Left ventricle myocardium inferior (tissue), 1 donor: Measurements from ENCODE around the gene DCAF17. TPM values are rescaled to one million over a fixed set of nuclear protein-coding genes. Genes with fewer than 3 reads are reported as not detected.
"Not testable (repeated sequence)": the region's sequence is repeated elsewhere in the genome, so short reads cannot be mapped to it uniquely, and the experiment has no call there.

Source experiments
- DNase-seq: peaks from one replicate; pipeline ENCODE4 v3.0.0-alpha.2; 2020
- H3K27ac ChIP-seq: fragments of 200-600 bp; replicated peaks from 2 replicates; pipeline ENCODE4 v1.8.0; 2021
- H3K27me3 ChIP-seq: fragments of 200-600 bp; 2 replicates; pipeline ENCODE4 v1.8.0; 2021; ENCODE audit warnings: low read depth
- H3K36me3 ChIP-seq: fragments of 200-600 bp; 2 replicates; pipeline ENCODE4 v1.8.0; 2021
- H3K4me1 ChIP-seq: fragments of 200-600 bp; 2 replicates; pipeline ENCODE4 v1.8.0; 2021
- H3K4me3 ChIP-seq: fragments of 200-600 bp; 2 replicates; pipeline ENCODE4 v1.8.0; 2021; ENCODE audit warnings: mild to moderate bottlenecking, moderate library complexity
- H3K9me3 ChIP-seq: fragments of 200-600 bp; replicated peaks from 2 replicates; pipeline ENCODE4 v1.8.0; 2021
- intact Hi-C: fragments of 100-400 bp; cut with micrococcal nuclease; formaldehyde crosslinking; loops from one replicate; pipeline ENCODE4 v1.11.0; 2022
- total RNA-seq: library from RNA; stranded (reverse); fragmentation: NEBNext Ultra II Directional; extraction: Animal tissue kit (Norgen Biotek cat#: 25700); gene quantifications from one replicate; pipeline ENCODE4 v1.2.1, GENCODE V29; 2021
- TF ChIP-seq, protein P1 (sequence below): fragments of 200-600 bp; IDR thresholded peaks from 2 replicates; pipeline ENCODE4 v1.8.0; 2021; ENCODE audit warnings: antibody characterized with exemption, mild to moderate bottlenecking, borderline replicate concordance
- donor health status: DM: no; HTN: yes; CAD: no; lungs with severe emphysema.

Gene DCAF17
- total RNA-seq, 1 donor from 2014 or later = 5.2 TPM

DNA sequence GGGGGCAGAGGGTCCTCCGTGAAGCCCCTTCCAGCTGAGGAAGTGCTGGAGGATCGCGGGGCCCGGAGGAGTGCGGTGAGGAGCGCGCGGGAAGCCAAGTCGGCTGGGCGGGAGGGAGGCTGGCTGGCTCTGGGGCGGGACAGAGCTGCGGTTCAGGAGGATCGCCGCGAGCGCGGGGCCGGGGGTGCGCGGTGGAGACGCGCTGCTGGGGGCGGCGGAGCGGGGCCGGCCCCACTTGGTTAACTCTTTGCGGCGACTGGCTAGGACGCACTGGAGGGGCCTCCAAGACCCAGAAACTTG is 88.7 kb downstream of the DCAF17 start:
- DNase-seq = peak; percentile 36
- H3K4me1 ChIP-seq = peaks cover 52% of the 10 kb centered on the region
- intact Hi-C loops = no loop called here
- no peaks in the 10 kb centered on the region for H3K9me3 ChIP-seq
- H3K36me3 ChIP-seq = no peaks in the 10 kb centered on the region
- H3K27ac ChIP-seq = peak overlapping the region; percentile 95
- TF ChIP-seq, protein P1, sequence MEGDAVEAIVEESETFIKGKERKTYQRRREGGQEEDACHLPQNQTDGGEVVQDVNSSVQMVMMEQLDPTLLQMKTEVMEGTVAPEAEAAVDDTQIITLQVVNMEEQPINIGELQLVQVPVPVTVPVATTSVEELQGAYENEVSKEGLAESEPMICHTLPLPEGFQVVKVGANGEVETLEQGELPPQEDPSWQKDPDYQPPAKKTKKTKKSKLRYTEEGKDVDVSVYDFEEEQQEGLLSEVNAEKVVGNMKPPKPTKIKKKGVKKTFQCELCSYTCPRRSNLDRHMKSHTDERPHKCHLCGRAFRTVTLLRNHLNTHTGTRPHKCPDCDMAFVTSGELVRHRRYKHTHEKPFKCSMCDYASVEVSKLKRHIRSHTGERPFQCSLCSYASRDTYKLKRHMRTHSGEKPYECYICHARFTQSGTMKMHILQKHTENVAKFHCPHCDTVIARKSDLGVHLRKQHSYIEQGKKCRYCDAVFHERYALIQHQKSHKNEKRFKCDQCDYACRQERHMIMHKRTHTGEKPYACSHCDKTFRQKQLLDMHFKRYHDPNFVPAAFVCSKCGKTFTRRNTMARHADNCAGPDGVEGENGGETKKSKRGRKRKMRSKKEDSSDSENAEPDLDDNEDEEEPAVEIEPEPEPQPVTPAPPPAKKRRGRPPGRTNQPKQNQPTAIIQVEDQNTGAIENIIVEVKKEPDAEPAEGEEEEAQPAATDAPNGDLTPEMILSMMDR = no peak
- H3K4me3 ChIP-seq = peak overlapping the region; percentile 86
- no peaks in the 10 kb centered on the region for H3K27me3 ChIP-seq

DNA sequence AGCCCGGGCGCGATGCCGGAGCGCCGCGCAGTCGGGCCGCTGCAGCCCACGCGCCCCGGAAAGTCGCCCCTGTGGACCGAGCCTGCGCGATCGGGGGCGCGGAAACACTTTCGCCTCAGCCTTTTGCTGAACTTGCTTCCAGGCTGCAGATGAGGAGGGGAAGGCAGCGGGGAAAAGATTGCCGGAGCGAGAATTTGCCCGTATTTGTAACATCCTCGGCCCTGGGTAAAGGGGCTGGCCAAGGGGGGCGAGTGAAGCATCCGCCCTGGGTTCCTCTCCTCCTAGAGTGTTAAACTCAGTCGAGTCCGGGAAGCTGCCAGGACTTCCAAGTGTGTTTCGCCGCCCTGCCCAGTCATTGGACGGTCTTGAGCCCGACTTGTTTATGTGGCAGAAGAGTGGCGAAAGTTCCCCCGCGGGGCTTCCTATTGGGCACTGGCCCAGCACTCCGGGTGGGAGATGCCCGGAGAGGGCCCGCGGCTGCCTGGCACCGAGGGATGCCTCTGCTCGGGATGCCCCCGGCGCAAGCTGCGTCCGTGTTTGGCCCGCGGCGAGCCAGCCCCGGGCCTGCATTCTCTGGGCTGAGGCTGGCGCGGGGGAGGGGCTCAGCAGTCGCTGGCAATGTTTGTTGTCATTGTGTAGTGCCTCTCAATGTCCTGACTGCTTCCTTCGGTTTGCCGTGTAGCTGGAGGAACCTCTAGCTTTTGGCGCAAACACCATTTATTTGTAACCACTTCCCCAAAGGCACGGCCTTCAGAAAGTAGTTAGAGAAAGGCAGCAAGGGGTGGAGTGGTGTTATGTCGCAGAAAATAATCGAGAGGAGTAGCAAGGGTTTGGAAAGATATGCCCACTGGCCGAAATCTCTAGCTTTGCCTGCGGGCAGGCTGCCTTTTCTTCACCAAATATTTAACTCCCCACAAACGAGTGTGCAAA is 89.3 kb downstream of the DCAF17 start:
- peak; percentile 79 for DNase-seq
- Histone ChIP-seq H3K4me1 (peaks cover 52% of the 10 kb centered on the region), H3K4me3 (peak overlapping the region; percentile 86), H3K9me3 (no peaks in the 10 kb centered on the region), H3K36me3 (no peaks in the 10 kb centered on the region), H3K27ac (peak overlapping the region; percentile 95), H3K27me3 (no peaks in the 10 kb centered on the region)
- TF ChIP-seq, protein P1 = no peak
- intact Hi-C loops = no loop called here

DNA sequence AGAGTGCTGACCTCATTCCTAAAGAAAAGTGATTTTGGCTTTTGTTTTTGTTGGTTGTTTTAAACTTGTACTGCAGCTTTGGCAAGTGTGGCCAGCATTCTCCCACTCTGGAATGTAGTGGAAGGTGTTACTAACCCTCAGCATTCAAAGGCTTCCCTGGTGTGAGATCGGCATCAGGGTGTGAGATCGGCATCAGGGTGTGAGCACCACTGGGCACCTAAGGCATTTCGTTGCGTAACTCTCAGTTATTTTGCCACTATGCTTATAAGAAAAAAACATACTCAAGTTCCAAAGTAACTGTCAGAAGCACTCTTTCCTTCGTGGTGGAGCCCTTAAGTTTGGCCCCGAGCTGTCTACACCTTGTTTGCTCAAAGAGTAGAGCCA is 90.0 kb downstream of the DCAF17 start:
- Histone ChIP-seq H3K36me3 (no peaks in the 10 kb centered on the region), H3K9me3 (no peaks in the 10 kb centered on the region), H3K27me3 (no peaks in the 10 kb centered on the region), H3K4me3 (peak overlapping the region; percentile 86), H3K4me1 (peaks cover 52% of the 10 kb centered on the region), H3K27ac (peak overlapping the region; percentile 95)
- intact Hi-C loops = no loop called here
- no peak for DNase-seq
- TF ChIP-seq, protein P1 = no peak

DNA sequence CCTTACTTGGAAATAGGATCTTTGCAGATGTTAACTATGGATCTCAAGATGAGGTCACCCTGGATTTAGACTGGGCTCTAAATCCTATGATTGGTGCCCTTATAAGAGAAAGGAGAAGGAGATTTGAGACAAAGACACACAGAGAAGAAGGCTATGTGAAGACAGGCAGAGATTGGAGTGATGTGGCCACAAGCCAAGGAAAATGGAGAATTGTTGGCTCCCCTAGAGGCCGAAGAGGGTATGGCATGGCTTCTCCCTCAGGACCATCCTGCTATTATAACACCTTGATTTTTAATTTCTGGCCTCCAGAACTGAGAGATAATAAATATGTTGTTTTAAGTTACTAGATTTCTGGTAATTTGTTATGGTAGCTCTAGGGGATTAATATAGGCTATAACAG is 95.9 kb downstream of the DCAF17 start:
- Histone ChIP-seq H3K27ac (no peak overlapping the region), H3K4me1 (peaks cover 25% of the 10 kb centered on the region), H3K36me3 (no peaks in the 10 kb centered on the region), H3K4me3 (no peak overlapping the region), H3K27me3 (no peaks in the 10 kb centered on the region), H3K9me3 (no peaks in the 10 kb centered on the region)
- no peak for DNase-seq
- intact Hi-C loops = no loop called here
- TF ChIP-seq, protein P1 = peak; percentile 48

DNA sequence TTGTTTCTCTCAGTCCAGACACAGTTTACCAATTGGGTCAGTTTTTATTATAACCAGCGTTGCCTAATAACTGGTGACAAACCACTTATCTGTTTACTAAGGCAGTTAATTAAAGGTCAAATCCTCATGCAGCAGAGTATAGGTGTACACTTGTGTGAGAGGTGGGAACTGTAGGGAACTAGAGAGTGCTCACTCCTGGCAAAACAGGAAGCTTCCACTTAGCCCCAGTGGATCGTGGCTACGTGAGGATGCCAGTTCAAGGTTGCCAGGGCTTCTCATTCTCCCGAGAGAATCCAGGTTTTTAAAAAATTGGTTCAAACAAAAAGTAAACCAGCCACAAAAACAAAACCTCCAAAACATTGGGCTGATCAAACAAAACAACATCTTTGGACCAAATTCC is 96.4 kb downstream of the DCAF17 start:
- no peak for DNase-seq
- Histone ChIP-seq H3K4me3 (no peak overlapping the region), H3K27ac (no peak overlapping the region), H3K9me3 (no peaks in the 10 kb centered on the region), H3K27me3 (no peaks in the 10 kb centered on the region), H3K4me1 (peaks cover 23% of the 10 kb centered on the region), H3K36me3 (no peaks in the 10 kb centered on the region)
- TF ChIP-seq, protein P1 = no peak
- intact Hi-C loops = no loop called here

DNA sequence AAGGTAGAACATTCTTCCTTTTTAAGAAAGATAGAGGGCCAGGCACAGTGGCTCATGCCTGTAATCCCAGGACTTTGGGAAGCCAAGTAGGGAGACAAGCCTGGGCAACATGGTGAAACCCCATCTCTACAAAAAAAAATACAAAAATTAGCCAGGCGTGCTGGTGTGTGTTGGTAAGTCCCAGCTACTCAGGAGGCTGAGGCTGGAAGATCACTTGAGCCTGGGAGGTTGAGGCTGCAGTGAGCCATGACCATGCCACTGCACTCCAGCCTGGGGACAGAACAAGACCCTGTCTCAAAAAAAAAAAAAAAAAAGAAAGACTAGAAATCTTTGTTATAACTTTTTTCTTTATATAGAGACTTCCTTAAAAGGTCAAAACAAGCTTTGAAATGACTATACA is 96.8 kb downstream of the DCAF17 start:
- H3K27me3 ChIP-seq, H3K9me3 ChIP-seq, H3K36me3 ChIP-seq, intact Hi-C loops, DNase-seq, H3K4me3 ChIP-seq: not testable (repeated sequence)
- Histone ChIP-seq H3K27ac (peak overlapping the region; percentile 16), H3K4me1 (peaks cover 23% of the 10 kb centered on the region)
